Measurements from ENCODE around the gene NEAT1.
"Not testable (repeated sequence)": the region's sequence is repeated elsewhere in the genome, so short reads cannot be mapped to it uniquely, and the experiment has no call there.

NEAT1 gene

GRCh38 chr11:65434667-65435410, 12.2 kb downstream of the NEAT1 start:
- DNase-seq (no peak), ATAC-seq (no peak)

- peak; percentile 2 for DNase-seq
- ATAC-seq: no peak
Observed at GRCh38 chr11:65435411-65435931, 12.9 kb downstream of the NEAT1 start.

GRCh38 chr11:65435981-65436411, 13.4 kb downstream of the NEAT1 start:
- no peak for ATAC-seq
- peak; percentile 4 for DNase-seq

- ATAC-seq (no peak), DNase-seq (no peak)
Observed at GRCh38 chr11:65436412-65437032, 13.9 kb downstream of the NEAT1 start.

GRCh38 chr11:65437436-65438227, 15.0 kb downstream of the NEAT1 start:
- ATAC-seq: no peak
- no peak for DNase-seq

- DNase-seq (no peak), ATAC-seq (no peak)
Observed at GRCh38 chr11:65438257-65439151, 15.9 kb downstream of the NEAT1 start.

- DNase-seq (no peak), ATAC-seq (peak; percentile 53)
Observed at GRCh38 chr11:65439331-65440181, 17.0 kb downstream of the NEAT1 start.

- ATAC-seq (peak; percentile 15), DNase-seq (no peak)
Observed at GRCh38 chr11:65440831-65441499, 18.4 kb downstream of the NEAT1 start.

GRCh38 chr11:65442842-65443331, 20.3 kb downstream of the NEAT1 start:
- DNase-seq (no peak), ATAC-seq (no peak)

GRCh38 chr11:65444314-65445051, 21.9 kb downstream of the NEAT1 start:
- no peak for ATAC-seq
- DNase-seq: no peak

GRCh38 chr11:65445101-65445603, 22.6 kb downstream of the NEAT1 start:
- DNase-seq: no peak
- ATAC-seq: no peak

GRCh38 chr11:65445604-65446445, 23.2 kb downstream of the NEAT1 start:
- ATAC-seq (peak; percentile 7), DNase-seq (no peak)

- DNase-seq (no peak), ATAC-seq (no peak)
Observed at GRCh38 chr11:65446446-65447277, 24.1 kb downstream of the NEAT1 start.

GRCh38 chr11:65448074-65448417, 25.4 kb downstream of the NEAT1 start:
- DNase-seq (no peak), ATAC-seq (no peak)

GRCh38 chr11:65448418-65449105, 26.0 kb downstream of the NEAT1 start:
- no peak for DNase-seq

GRCh38 chr11:65451301-65451700, 28.7 kb downstream of the NEAT1 start:
- ATAC-seq, DNase-seq: not testable (repeated sequence)

More at GRCh38 chr11:65448418-65449105, 26.0 kb downstream of the NEAT1 start:
- ATAC-seq: peak; percentile 25

- DNase-seq, ATAC-seq: not testable (repeated sequence)
Observed at GRCh38 chr11:65452259-65452658, 29.7 kb downstream of the NEAT1 start.
